GM23338 (cell line): ENCODE data around the gene SEC23A.
"Not testable (repeated sequence)": the region's sequence is repeated elsewhere in the genome, so short reads cannot be mapped to it uniquely, and the experiment has no call there.

ENCODE experiments used
- CTCF ChIP-seq, 2 experiments: fragments of 200-600 bp in 1 of 2; sonication (generic) in 1 of 2; conservative IDR thresholded peaks; 2 replicates each; pipeline versions ENCODE4 v1.5.1 to v1.6.1; 2016 to 2017; ENCODE audit warnings: antibody characterized with exemption in 2 of 2, low read depth in 2 of 2, mild to moderate bottlenecking in 2 of 2, moderate library complexity in 1 of 2
- EZH2phosphoT487 ChIP-seq: fragments of 200-600 bp; sonication (generic); IDR thresholded peaks from one replicate; pipeline ENCODE4 v1.8.1; 2018; ENCODE audit warnings: antibody characterized with exemption; ENCODE audit not compliant: unreplicated experiment
- REST ChIP-seq: IDR thresholded peaks from one replicate; pipeline ENCODE4 v1.6.1; 2018; ENCODE audit warnings: antibody characterized with exemption; ENCODE audit not compliant: unreplicated experiment

GRCh38 chr14:39141623-39142022 is 38.6 kb upstream of the SEC23A start:
- not testable (repeated sequence) for TF ChIP-seq EZH2phosphoT487; REST; CTCF (conservative IDR thresholded peaks at IDR 0.05; ENCODE audit: low read depth in 2 of 2)
